ENCODE data around the gene C10orf67.

- TF ChIP-seq CTCF (IDR thresholded peaks at IDR 0.05) = no peak
- no peak for TF ChIP-seq ZFX (IDR thresholded peaks at IDR 0.05; ENCODE audit: borderline replicate concordance)
Measured at GRCh38 chr10:23315966-23316365, 28.6 kb downstream of the C10orf67 start.
